ENCODE data around the gene CHPF2.

The CHPF2 gene

GRCh38 chr7:151235091-151235787 is 3.0 kb downstream of the CHPF2 start:
- DNase-seq (ENCODE audit: low read depth, low spot score), result no peak

- DNase-seq (ENCODE audit: low read depth, low spot score), result no peak
Observed at GRCh38 chr7:151236406-151236805, 4.1 kb downstream of the CHPF2 start.

GRCh38 chr7:151237244-151238189 is 5.2 kb downstream of the CHPF2 start:
- DNase-seq (ENCODE audit: low read depth, low spot score), result no peak

GRCh38 chr7:151238190-151238810 is 6.0 kb downstream of the CHPF2 start:
- DNase-seq (ENCODE audit: low read depth, low spot score), result no peak

GRCh38 chr7:151238924-151239836 is 6.9 kb downstream of the CHPF2 start:
- DNase-seq (ENCODE audit: low read depth, low spot score), result no peak

GRCh38 chr7:151239837-151240459 is 7.7 kb downstream of the CHPF2 start:
- no peak for DNase-seq (ENCODE audit: low read depth, low spot score)

- no peak for DNase-seq (ENCODE audit: low read depth, low spot score)
Observed at GRCh38 chr7:151240536-151240935, 8.3 kb downstream of the CHPF2 start.

- DNase-seq (ENCODE audit: low read depth, low spot score), result no peak
Observed at GRCh38 chr7:151240942-151241754, 8.9 kb downstream of the CHPF2 start.

- DNase-seq (ENCODE audit: low read depth, low spot score), result no peak
Observed at GRCh38 chr7:151241755-151242096, 9.4 kb downstream of the CHPF2 start.

- DNase-seq (ENCODE audit: low read depth, low spot score), result no peak
Observed at GRCh38 chr7:151242159-151243044, 10.1 kb downstream of the CHPF2 start.

GRCh38 chr7:151243045-151243349 is 10.7 kb downstream of the CHPF2 start:
- DNase-seq (ENCODE audit: low read depth, low spot score), result no peak

- no peak for DNase-seq (ENCODE audit: low read depth, low spot score)
Observed at GRCh38 chr7:151243408-151244195, 11.3 kb downstream of the CHPF2 start.

GRCh38 chr7:151244196-151244840 is 12.0 kb downstream of the CHPF2 start:
- no peak for DNase-seq (ENCODE audit: low read depth, low spot score)

GRCh38 chr7:151244841-151245346 is 12.6 kb downstream of the CHPF2 start:
- DNase-seq (ENCODE audit: low read depth, low spot score), result no peak

GRCh38 chr7:151245360-151246101 is 13.2 kb downstream of the CHPF2 start:
- peak; percentile 32 for DNase-seq (ENCODE audit: low read depth, low spot score)

GRCh38 chr7:151246102-151246850 is 14.0 kb downstream of the CHPF2 start:
- no peak for DNase-seq (ENCODE audit: low read depth, low spot score)

Data from activated naive CD8-positive, alpha-beta T cell treated with anti-CD3 and anti-CD28 coated beads, Interleukin-2, amount 50 U/mL, for 16 hours (primary cell).